GM12864 (cell line): Measurements from ENCODE around the gene ARID2.

Experiments
- DNase-seq: peaks from one replicate; pipeline ENCODE4 v3.0.0-alpha.2; 2011; ENCODE audit warnings: low read depth
- H3K4me3 ChIP-seq: 2 replicates; pipeline ENCODE4 v1.5.1; 2011; ENCODE audit warnings: mild to moderate bottlenecking, low read depth, low read length, control low read depth
- TF ChIP-seq, protein P1 (sequence below): IDR thresholded peaks from 2 replicates; pipeline ENCODE4 v1.5.1; 2011; ENCODE audit warnings: low read depth, mild to moderate bottlenecking, moderate library complexity, low read length, control low read depth, inconsistent platforms; ENCODE audit errors: missing control alignments

The ARID2 gene

DNA sequence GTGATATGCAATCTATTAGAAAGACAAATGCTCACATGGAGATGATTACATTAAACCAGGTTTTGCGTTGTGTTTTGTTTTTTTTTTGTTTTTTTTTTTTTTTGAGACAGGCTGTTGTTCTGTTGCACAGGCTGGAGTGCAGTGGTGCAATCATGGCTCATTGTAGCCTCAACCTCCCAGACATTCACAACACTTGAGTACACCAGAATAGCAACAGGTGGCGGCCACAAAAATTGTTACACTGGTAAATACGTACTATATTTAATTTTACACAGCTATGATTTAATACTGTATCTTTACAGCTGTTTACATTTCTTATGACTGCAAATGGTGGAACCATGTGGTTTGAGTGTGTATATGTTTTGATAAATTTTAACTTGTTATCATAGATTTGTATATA is 200.9 kb downstream of the ARID2 start:
- DNase-seq: no peak
- TF ChIP-seq, protein P1, sequence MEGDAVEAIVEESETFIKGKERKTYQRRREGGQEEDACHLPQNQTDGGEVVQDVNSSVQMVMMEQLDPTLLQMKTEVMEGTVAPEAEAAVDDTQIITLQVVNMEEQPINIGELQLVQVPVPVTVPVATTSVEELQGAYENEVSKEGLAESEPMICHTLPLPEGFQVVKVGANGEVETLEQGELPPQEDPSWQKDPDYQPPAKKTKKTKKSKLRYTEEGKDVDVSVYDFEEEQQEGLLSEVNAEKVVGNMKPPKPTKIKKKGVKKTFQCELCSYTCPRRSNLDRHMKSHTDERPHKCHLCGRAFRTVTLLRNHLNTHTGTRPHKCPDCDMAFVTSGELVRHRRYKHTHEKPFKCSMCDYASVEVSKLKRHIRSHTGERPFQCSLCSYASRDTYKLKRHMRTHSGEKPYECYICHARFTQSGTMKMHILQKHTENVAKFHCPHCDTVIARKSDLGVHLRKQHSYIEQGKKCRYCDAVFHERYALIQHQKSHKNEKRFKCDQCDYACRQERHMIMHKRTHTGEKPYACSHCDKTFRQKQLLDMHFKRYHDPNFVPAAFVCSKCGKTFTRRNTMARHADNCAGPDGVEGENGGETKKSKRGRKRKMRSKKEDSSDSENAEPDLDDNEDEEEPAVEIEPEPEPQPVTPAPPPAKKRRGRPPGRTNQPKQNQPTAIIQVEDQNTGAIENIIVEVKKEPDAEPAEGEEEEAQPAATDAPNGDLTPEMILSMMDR: no peak
- no peak overlapping the region for H3K4me3 ChIP-seq

DNA sequence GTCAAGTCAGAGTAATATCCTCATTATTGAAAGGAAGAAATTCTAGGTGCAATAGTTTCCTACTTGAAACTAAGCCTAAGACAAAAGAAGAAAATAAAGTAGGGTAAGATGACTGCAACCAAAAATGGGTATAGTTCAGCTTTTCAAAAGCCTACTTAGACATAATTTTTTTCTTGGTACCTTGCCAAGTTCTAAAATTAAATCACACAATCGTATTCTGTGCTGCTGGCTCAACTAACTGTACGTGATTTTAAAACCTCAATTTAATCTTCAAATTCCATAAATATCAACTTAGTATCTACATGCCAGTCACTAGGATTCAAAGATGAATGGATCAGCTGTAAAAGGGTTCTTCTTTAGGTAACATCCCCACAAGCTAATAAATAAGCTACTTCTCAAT is 204.0 kb downstream of the ARID2 start:
- TF ChIP-seq, protein P1: no peak
- no peak for DNase-seq
- H3K4me3 ChIP-seq: no peak overlapping the region

DNA sequence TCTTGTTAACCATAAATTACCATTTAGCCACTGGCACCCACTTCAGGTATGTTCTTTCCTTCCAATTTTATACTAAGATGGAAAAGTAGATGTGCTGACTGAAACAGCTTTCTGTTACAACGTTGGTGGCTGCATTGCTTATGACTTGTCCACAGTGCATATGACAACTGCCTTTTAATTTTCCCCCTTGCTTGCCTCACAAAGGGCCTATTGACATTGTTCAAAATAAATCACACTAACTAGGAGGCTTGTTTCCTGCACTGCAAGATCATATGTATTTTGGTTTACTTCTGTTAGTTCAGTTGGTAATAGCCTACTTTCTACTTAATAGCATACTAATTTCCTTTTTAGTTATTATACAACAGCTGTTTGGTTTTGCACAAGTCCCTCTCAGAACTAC is 205.4 kb downstream of the ARID2 start:
- TF ChIP-seq, protein P1: no peak
- DNase-seq: no peak
- no peak overlapping the region for H3K4me3 ChIP-seq

DNA sequence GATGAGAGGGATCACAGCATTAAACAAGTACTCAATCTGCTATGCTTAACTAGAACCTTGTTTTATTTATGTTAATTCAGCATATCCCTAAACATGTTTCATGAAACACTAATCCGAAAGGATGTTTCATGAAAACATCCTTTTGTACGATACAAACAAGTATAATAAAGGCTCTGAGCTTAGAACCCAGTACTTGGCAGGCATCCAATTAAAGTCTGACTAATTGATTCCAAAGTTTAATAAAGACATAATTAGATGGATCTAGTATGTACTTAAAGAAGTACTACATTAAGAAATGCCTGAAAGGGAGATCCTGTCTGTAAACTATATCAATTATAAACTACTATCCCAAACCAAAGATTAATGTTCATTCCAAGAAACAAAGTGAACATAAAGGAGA is 209.1 kb downstream of the ARID2 start:
- TF ChIP-seq, protein P1: no peak
- DNase-seq: no peak
- no peak overlapping the region for H3K4me3 ChIP-seq

DNA sequence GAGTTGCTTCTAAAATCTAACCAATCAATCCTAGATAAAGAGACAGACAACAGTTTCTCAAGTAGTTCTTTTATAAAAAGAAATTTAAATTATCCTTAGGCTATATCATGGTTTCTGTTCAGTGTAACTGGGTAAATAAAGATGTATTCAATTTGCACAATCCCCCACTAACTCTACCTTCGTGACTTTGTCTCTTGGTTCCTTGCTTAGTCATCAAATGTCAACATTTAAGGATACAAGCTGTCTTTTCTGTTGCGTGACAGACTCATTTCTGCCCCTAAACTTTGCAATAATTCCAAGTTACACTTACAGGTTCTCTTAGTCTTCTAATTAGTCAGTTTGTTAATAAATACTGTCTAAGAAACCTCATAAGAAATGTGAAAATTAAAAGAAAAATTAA is 210.3 kb downstream of the ARID2 start:
- TF ChIP-seq, protein P1: no peak
- no peak for DNase-seq
- H3K4me3 ChIP-seq: no peak overlapping the region

DNA sequence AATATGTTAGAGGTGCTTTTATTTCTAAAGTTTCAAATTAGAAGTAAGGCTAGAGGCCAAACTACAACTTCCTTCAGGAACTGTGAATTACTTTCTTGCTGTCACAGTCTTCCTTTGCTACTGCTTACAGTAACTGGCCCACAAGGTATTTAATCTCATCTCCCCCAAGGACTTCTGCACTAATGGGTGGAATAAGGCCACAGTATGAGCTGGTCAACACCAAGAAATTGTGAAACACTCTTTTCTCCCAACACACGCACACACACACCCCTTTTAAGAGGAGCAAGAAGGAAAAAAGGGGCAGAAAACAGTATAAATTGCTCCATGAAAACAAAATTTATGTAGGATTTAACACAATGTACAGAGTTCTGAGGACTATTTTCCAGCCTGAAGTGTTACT is 215.3 kb downstream of the ARID2 start:
- TF ChIP-seq, protein P1: no peak
- DNase-seq: no peak
- no peak overlapping the region for H3K4me3 ChIP-seq

DNA sequence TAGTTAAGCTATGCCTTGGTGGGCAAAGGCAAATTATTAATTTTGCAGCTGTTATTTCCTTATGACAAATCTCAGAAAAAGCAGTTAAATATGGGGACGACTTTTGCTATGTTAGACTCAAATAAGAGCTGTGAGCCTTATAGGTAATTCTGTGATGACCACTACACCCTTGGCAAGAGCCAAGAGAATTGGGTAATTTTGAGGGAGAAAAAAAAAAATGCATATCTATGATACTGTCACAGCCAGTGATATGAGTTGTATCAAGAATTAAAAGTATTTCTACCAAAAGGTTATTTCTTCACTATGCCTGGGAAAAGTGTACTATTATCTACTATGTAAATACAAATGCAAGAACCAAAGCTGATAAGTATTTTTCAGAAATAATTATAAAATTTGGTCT is 216.9 kb downstream of the ARID2 start:
- no peak overlapping the region for H3K4me3 ChIP-seq
- TF ChIP-seq, protein P1: no peak
- no peak for DNase-seq
